ENCODE data around the gene DHRS7B.

DNA sequence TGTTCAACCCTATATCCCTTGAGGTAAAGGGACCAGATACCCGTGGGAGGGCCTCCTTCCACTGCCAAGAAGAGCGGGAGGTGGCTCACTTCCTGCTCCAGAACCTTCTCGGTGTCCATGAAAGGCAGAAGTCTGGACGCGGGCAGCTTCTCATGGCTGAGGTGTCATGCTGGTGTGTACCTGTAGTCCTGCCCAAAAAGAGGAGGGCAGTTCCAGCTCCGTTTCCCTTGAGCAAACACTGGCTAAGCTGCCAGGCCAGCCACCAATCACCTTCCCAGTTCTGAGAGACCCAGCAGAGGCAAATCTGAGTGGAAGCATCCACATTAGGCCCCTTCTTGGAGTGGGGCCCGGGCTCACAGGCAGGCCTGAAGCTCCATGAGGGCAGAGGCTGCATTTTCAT, 81.6 kb downstream of the DHRS7B start:
- TF ChIP-seq, protein P1, sequence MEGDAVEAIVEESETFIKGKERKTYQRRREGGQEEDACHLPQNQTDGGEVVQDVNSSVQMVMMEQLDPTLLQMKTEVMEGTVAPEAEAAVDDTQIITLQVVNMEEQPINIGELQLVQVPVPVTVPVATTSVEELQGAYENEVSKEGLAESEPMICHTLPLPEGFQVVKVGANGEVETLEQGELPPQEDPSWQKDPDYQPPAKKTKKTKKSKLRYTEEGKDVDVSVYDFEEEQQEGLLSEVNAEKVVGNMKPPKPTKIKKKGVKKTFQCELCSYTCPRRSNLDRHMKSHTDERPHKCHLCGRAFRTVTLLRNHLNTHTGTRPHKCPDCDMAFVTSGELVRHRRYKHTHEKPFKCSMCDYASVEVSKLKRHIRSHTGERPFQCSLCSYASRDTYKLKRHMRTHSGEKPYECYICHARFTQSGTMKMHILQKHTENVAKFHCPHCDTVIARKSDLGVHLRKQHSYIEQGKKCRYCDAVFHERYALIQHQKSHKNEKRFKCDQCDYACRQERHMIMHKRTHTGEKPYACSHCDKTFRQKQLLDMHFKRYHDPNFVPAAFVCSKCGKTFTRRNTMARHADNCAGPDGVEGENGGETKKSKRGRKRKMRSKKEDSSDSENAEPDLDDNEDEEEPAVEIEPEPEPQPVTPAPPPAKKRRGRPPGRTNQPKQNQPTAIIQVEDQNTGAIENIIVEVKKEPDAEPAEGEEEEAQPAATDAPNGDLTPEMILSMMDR (IDR thresholded peaks at IDR 0.05 in 8 of 11, conservative IDR thresholded peaks at IDR 0.05 in 3 of 11): no peak
- TF ChIP-seq POLR2AphosphoS5 (IDR thresholded peaks at IDR 0.05): no peak
- TF ChIP-seq POLR2A (IDR thresholded peaks at IDR 0.05): no peak

Data from spleen (tissue), 7 donors.